Stomach (tissue), 9 donors: ENCODE results near the gene COX7B2. TPM values are rescaled to one million over a fixed set of nuclear protein-coding genes. Genes with fewer than 3 reads are reported as not detected.

Experiments
- DNase-seq, 2 donors: peaks; one replicate each; pipeline versions ENCODE4 v3.0.0 to v3.0.0-alpha.2; 2013 to 2019
- H3K27ac ChIP-seq, 5 donors: fragments of 200-600 bp in 4 of 5; sonication (generic) in 4 of 5; one replicate each; pipeline ENCODE4 v1.5.1; 2013 to 2019; ENCODE audit warnings: mild to moderate bottlenecking in 1 of 5, moderate library complexity in 1 of 5
- H3K27me3 ChIP-seq, 3 donors: fragments of 200-600 bp; sonication (generic); one replicate each; pipeline ENCODE4 v1.5.1; 2017 to 2019; ENCODE audit warnings: mixed run types in 1 of 3
- H3K36me3 ChIP-seq, 4 donors: fragments of 200-600 bp; sonication (generic); 1 replicate in 3 of 4; 2 replicates in 1 of 4; pipeline ENCODE4 v1.5.1; 2016 to 2019
- H3K4me1 ChIP-seq, 4 donors: fragments of 200-600 bp; sonication (generic); one replicate each; pipeline ENCODE4 v1.5.1; 2016 to 2019
- H3K4me3 ChIP-seq, 4 donors: fragments of 200-600 bp; sonication (generic) in 3 of 4; one replicate each; pipeline ENCODE4 v1.5.1; 2016 to 2019; ENCODE audit warnings: mild to moderate bottlenecking in 1 of 4
- H3K9me3 ChIP-seq, 4 donors: fragments of 200-600 bp; sonication (generic); one replicate each; pipeline ENCODE4 v1.5.1; 2016 to 2019
- EP300 ChIP-seq: sonication (generic); formaldehyde crosslinking; IDR thresholded peaks from one replicate; pipeline ENCODE4 v1.6.1; 2017; ENCODE audit warnings: antibody characterized with exemption
- POLR2A ChIP-seq, 4 donors: fragments of 450-650 bp; IDR thresholded peaks; one replicate each; pipeline ENCODE4 v1.6.1; 2016; ENCODE audit warnings: antibody characterized with exemption in 4 of 4, control low read depth in 2 of 4, mild to moderate bottlenecking in 1 of 4, moderate library complexity in 1 of 4
- POLR2AphosphoS5 ChIP-seq, 3 donors: sonication (generic); formaldehyde crosslinking; IDR thresholded peaks; one replicate each; pipeline ENCODE4 v1.6.1; 2016; ENCODE audit warnings: antibody characterized with exemption in 3 of 3
- WGBS, 5 donors: extraction: QIAGEN DNeasy Blood & Tissue Kit in 3 of 5; methylation state at CpG; one replicate each; pipeline versions ENCODE4 v1.1.5 to v1.1.7; 2013 to 2018; 5-methylcytosine and 5-hydroxymethylcytosine counted together
- intact Hi-C: fragments of 100-400 bp; cut with DNase I; formaldehyde crosslinking; loops from one replicate; pipeline ENCODE4 v1.15.1; 2023; ENCODE audit warnings: low total_unique reads
- polyA plus RNA-seq, 3 donors: library from polyadenylated mRNA; stranded (reverse); fragments of 200-250 nt; gene quantifications; one replicate each; pipeline ENCODE4 v1.2.3, GENCODE V29; 2013
- total RNA-seq, 5 donors: library from RNA; depleted of rRNA; stranded (reverse); fragments of >200 nt; gene quantifications; one replicate each; pipeline versions ENCODE4 v1.1.0 to v1.2.3, GENCODE V29; 2014 to 2016
- TF ChIP-seq, protein P1 (sequence below), 7 experiments: fragments of 450-650 bp in 4 of 7; fragments of 200-600 bp in 3 of 7; sonication (generic) in 3 of 7; IDR thresholded peaks; one replicate each; pipeline ENCODE4 v1.5.1; 2016 to 2019; ENCODE audit warnings: antibody characterized with exemption in 7 of 7, control low read depth in 2 of 7, mild to moderate bottlenecking in 1 of 7
- donor health status: healthy with polysubstance abuse.
- donor health status: Bipolar disorder and iron deficiency.
- donor health status: healthy.

The COX7B2 gene
- total and polyA plus RNA-seq, 8 donors = not detected

DNA sequence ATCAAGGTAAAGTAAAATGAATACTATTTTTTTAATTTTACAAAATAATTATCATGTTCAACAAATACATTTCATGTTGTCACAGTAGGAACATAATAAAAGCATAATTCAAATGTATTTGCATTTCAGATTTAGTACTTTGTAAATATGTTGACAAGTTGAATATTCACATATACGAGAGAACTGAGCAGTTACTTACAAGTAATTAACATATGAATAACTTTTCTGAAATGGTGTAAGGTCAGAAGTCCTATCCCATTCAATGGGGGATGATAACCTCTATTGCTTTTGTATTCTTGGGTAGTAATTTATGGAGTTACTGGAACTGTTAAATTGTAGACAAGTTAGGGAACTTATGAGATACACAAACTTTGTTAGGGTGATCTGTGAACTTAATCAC lies 191.1 kb downstream of the COX7B2 start:
- no peak for DNase-seq
- TF ChIP-seq, protein P1, sequence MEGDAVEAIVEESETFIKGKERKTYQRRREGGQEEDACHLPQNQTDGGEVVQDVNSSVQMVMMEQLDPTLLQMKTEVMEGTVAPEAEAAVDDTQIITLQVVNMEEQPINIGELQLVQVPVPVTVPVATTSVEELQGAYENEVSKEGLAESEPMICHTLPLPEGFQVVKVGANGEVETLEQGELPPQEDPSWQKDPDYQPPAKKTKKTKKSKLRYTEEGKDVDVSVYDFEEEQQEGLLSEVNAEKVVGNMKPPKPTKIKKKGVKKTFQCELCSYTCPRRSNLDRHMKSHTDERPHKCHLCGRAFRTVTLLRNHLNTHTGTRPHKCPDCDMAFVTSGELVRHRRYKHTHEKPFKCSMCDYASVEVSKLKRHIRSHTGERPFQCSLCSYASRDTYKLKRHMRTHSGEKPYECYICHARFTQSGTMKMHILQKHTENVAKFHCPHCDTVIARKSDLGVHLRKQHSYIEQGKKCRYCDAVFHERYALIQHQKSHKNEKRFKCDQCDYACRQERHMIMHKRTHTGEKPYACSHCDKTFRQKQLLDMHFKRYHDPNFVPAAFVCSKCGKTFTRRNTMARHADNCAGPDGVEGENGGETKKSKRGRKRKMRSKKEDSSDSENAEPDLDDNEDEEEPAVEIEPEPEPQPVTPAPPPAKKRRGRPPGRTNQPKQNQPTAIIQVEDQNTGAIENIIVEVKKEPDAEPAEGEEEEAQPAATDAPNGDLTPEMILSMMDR (IDR thresholded peaks at IDR 0.05) = no peak
- TF ChIP-seq POLR2A (IDR thresholded peaks at IDR 0.05) (no peak), POLR2AphosphoS5 (IDR thresholded peaks at IDR 0.05) (no peak), EP300 (no peak)
- Histone ChIP-seq H3K27me3 (no peaks in the 10 kb centered on the region), H3K4me1 (no peaks in the 10 kb centered on the region), H3K27ac (no peak overlapping the region), H3K9me3 (peaks cover 0 to 4% (median 2%) of the 10 kb centered on the region in 4 donors), H3K36me3 (no peaks in the 10 kb centered on the region), H3K4me3 (no peak overlapping the region)
- intact Hi-C loops = no loop called here
- 50 to 77% (median 69%) methylated on average over 1 of the region's 1 CpG for WGBS, 5 donors

DNA sequence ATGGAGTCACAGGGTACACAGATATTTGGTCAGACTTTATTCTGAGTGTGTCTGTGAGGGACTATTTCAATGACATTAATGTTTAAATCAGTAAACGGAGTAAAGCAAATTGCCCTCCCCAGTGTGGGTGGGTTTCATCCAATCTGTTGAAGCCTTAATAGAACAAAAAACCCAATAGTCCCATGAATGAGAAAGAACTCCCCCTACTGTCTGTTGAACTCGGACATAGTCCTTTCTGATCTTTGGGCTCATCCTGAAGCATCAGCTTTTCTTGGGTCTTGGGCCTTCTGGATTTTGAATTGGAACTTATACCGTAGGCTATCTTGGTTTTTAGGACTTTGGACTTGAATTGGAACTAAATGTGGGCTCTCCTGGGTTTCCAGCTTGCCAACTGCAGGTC lies 193.6 kb downstream of the COX7B2 start:
- Histone ChIP-seq H3K27me3 (no peaks in the 10 kb centered on the region), H3K36me3 (no peaks in the 10 kb centered on the region), H3K9me3 (peaks cover 0 to 4% (median 0%) of the 10 kb centered on the region in 4 donors), H3K4me1 (no peaks in the 10 kb centered on the region), H3K4me3 (no peak overlapping the region), H3K27ac (no peak overlapping the region)
- no peak for TF ChIP-seq POLR2AphosphoS5 (IDR thresholded peaks at IDR 0.05)
- TF ChIP-seq, protein P1 (IDR thresholded peaks at IDR 0.05) = no peak
- no peak for DNase-seq
- 47 to 59% (median 54%) methylated on average over 3 of the region's 3 CpGs for WGBS, 5 donors
- intact Hi-C loops = no loop called here

DNA sequence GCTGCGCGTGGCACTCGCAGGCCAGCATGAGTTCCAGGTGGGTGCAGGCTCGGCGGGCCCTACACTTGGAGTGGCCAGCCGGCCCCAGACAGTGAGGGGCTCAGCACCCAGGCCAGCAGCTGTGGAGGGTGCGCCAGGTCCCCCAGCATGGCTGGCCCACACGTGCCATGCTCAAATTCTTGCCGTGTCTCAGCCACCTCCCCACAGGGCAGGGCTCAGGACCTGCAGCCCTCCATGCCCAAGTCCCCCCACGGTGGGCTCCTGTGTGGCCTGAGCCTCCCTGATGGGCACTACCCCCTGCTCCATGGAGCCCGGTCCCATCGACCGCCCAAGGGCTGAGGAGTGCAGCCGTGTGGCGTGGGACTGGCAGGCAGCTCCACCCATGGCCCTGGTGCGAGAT lies 210.2 kb downstream of the COX7B2 start:
- H3K36me3 ChIP-seq = no peaks in the 10 kb centered on the region
- H3K4me3 ChIP-seq = no peak overlapping the region
- no peak for DNase-seq
- H3K27me3 ChIP-seq = no peaks in the 10 kb centered on the region
- 86 to 96% (median 95%) methylated on average over 10 to 16 of the region's 16 CpGs for whole genome bisulfite sequencing, 5 donors
- intact Hi-C loops = no loop called here
- peaks cover 0 to 17% (median 8%) of the 10 kb centered on the region in 4 donors for H3K9me3 ChIP-seq
- no peak overlapping the region for H3K27ac ChIP-seq
- H3K4me1 ChIP-seq = no peaks in the 10 kb centered on the region
- no peak for TF ChIP-seq POLR2AphosphoS5 (IDR thresholded peaks at IDR 0.05)
- TF ChIP-seq POLR2A (IDR thresholded peaks at IDR 0.05) = no peak
- TF ChIP-seq, protein P1 (IDR thresholded peaks at IDR 0.05) = no peak
- TF ChIP-seq EP300 = no peak

Other genes with a start within 250 kb of the COX7B2 start
- gene GABRA4, start 84.3 kb upstream of the COX7B2 start, total RNA-seq = under 1 TPM in 1 of 5 donors, not detected in 4; 0.37 TPM
- under 1 TPM in 1 of 3 donors, not detected in 2; 0.05 TPM for gene GABRA4, start 84.3 kb upstream of the COX7B2 start, polyA plus RNA-seq
- 1 to 10 TPM in 1 of 5 donors, not detected in 4; 2.8 TPM for gene GABRB1, start 122.3 kb upstream of the COX7B2 start, total RNA-seq
- gene GABRB1, start 122.3 kb upstream of the COX7B2 start, polyA plus RNA-seq = not detected